ENCODE results near the gene HOXD1.

HOXD1 gene

DNA sequence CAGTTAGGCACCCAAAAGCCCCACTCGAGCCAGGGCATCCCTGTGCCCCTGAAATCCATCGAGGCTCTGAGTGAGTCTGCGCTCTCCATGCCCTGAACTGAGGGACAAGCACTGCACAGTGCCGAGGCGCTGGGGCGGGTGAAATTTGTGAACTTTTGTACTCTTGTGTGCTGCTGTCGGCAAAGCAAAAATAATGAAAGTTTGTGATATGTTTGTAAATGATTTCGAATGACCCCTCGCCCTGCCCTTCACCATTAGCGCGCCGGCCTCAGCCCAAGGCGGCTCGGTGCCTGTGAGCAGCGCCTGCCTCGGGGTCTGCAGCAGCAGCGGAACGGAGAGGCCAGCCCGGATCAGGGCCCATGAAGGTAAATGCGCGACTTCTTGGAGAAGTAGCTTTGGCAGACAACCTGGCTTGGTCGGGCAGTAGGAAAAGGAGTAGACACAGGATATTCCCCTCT is 39.0 kb upstream of the HOXD1 start:
- DNase-seq (ENCODE audit: insufficient read length, low spot score) = no peak
- FAIRE-seq = no peak
- TF ChIP-seq, protein P1, sequence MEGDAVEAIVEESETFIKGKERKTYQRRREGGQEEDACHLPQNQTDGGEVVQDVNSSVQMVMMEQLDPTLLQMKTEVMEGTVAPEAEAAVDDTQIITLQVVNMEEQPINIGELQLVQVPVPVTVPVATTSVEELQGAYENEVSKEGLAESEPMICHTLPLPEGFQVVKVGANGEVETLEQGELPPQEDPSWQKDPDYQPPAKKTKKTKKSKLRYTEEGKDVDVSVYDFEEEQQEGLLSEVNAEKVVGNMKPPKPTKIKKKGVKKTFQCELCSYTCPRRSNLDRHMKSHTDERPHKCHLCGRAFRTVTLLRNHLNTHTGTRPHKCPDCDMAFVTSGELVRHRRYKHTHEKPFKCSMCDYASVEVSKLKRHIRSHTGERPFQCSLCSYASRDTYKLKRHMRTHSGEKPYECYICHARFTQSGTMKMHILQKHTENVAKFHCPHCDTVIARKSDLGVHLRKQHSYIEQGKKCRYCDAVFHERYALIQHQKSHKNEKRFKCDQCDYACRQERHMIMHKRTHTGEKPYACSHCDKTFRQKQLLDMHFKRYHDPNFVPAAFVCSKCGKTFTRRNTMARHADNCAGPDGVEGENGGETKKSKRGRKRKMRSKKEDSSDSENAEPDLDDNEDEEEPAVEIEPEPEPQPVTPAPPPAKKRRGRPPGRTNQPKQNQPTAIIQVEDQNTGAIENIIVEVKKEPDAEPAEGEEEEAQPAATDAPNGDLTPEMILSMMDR (IDR thresholded peaks at IDR 0.05; ENCODE audit: insufficient read depth, missing control alignments) = no peak

DNA sequence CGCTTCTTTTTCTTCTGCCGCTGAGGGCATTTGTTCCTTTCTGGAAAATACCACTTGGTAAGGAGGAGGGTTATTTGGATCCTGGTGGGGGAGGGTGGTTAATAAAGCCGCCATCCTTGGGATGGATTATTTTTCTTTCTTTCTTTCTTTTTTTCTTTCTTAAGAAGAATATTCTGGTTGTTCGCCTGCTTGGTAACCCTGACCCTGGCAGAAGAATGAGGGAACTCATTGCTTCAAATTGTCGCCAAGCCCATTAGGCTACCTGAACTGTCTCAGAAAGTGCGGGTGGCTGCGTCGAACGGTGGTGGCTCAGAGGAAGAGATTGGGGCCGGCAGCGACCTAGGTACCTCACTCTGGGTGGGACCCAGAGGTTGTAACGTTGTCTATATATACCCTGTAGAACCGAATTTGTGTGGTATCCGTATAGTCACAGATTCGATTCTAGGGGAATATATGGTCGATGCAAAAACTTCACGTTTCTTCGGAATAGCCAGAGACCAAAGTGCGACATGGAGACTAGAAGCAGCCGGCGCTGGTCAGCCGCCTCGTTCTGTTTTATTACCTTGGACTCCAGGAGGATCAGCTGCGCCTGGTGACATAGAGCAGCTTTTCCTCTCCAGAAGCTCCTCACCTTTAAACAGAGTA is 38.4 kb upstream of the HOXD1 start:
- no peak for DNase-seq (ENCODE audit: insufficient read length, low spot score)
- FAIRE-seq = no peak
- TF ChIP-seq, protein P1 (IDR thresholded peaks at IDR 0.05; ENCODE audit: insufficient read depth, missing control alignments) = no peak

DNA sequence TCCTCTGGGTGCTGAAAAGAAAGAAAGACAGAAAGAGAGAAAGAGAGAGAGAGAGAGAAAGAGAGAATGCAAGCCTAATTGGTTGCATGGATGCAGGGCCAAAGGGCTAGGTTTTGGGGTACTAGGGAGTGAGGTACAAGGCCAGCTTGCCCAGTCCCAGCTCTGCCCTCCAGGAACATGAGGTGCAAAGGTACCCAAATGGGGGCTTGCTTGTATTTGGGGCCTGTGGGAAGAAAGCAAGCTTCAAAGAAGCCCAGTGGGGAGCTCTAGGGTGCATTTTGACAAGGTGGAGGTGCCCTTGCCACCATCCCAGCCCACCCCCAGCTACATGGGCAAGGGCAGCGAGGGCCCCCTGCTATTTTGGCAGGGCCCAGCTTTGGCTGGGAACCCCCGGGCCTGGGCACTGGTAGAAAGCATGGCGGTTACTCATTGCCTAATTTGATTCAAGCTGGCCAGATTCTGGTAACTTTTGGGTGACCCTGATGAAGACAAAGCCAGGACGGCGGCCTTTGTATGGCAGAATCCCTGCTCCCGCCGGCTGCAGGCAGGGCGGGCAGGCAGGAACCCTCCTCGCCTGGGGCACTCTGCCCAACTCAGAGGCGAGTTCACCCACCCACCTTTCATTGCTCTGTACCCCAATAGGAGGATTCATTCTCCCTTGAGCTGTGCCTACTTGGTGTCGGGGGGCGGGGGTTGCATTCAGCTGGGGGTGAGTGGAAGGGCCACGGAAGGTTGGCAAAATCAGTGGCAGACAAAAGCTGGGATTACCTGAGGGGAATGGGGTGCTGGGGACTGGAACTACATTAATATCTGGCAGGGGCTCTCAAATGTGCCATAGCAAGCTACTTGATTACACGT is 37.7 kb upstream of the HOXD1 start:
- no peak for FAIRE-seq
- TF ChIP-seq, protein P1 (IDR thresholded peaks at IDR 0.05; ENCODE audit: insufficient read depth, missing control alignments) = no peak
- DNase-seq (ENCODE audit: insufficient read length, low spot score) = no peak

GRCh38 chr2:176151442-176152287 is 36.8 kb upstream of the HOXD1 start, which contains the start of gene HOXD4:
Gene HOXD4 (plus strand): TSS chr2:176151550. CDS start chr2:176151634, 84 bp downstream.
- no peak for DNase-seq (ENCODE audit: insufficient read length, low spot score)
- FAIRE-seq = no peak
- TF ChIP-seq, protein P1 (IDR thresholded peaks at IDR 0.05; ENCODE audit: insufficient read depth, missing control alignments) = no peak

DNA sequence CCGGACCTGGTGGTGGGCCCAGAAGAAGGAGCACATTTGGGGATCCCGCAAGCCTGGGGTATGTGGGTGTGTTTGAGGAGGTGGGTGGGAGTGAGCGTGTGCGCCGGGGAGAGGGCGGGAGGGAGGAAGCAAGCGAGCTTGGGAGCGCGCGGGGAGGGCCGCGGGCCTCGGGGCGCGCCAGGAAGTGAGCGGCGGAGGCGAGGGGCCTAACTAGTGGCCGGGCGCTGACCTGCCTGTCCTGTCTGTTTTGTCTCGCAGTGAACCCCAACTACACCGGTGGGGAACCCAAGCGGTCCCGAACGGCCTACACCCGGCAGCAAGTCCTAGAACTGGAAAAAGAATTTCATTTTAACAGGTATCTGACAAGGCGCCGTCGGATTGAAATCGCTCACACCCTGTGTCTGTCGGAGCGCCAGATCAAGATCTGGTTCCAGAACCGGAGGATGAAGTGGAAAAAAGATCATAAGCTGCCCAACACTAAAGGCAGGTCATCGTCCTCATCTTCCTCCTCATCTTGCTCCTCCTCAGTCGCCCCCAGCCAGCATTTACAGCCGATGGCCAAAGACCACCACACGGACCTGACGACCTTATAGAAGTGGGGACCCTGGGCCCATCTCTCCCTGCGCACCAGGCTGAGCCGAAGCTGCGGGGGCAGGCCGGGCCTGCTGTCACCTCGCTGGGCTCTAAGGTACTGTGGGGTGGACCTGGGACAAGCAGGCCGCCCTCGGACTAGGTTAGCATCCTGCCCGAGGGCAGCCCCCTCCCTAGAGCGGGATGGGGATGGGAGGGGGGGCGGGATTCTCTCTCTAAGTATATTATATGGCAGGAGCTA is 35.9 kb upstream of the HOXD1 start:
- no peak for DNase-seq (ENCODE audit: insufficient read length, low spot score)
- FAIRE-seq = no peak
- TF ChIP-seq, protein P1 (IDR thresholded peaks at IDR 0.05; ENCODE audit: insufficient read depth, missing control alignments) = no peak

- TF ChIP-seq, protein P1 (IDR thresholded peaks at IDR 0.05; ENCODE audit: insufficient read depth, missing control alignments) = no peak
- no peak for DNase-seq (ENCODE audit: insufficient read length, low spot score)
- no peak for FAIRE-seq
These were observed 33.8 kb upstream of the HOXD1 start for GRCh38 chr2:176154576-176155252.
